GM20000 (cell line): ENCODE data around the gene EGFR.

Experiments
- DNase-seq: peaks from one replicate; pipeline ENCODE4 v3.0.0; 2012; ENCODE audit warnings: low spot score
- TF ChIP-seq, protein P1 (sequence below): IDR thresholded peaks from 2 replicates; pipeline ENCODE4 v1.5.1; 2012; ENCODE audit warnings: mild to moderate bottlenecking, control low read depth; ENCODE audit errors: extremely low read depth, missing control alignments

The EGFR gene

DNA sequence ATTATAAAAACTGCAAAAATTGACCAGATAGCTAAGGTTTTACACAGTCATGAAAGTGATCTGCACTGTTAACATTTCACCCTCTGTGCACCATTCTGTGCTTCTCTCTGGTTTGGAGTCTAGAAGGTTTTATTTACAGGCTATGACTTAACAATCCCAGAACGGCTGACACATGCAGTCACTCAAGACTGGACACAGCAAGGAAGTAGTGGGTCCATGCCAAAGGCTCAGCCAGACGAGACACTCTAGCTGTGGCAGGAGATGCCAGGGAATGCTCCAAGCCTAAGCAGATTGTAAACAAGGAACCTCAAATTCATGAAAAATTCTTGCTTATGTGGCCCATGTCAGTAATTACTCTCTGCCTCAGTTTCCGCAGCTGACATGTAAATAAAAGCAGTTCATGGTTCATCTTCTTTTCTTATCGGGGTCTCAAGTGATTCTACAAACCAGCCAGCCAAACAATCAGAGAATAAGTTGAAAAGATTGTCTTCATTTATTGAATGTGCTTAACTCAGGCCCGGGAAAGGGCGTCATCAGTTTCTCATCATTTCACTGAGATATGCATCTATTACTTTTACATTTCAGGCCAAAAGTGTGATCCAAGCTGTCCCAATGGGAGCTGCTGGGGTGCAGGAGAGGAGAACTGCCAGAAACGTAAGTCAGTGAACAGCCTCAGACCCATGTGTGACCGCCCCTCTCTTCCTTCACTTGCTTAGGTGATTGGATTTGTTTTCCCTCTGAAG lies 132.1 kb downstream of the EGFR start:
- TF ChIP-seq, protein P1, sequence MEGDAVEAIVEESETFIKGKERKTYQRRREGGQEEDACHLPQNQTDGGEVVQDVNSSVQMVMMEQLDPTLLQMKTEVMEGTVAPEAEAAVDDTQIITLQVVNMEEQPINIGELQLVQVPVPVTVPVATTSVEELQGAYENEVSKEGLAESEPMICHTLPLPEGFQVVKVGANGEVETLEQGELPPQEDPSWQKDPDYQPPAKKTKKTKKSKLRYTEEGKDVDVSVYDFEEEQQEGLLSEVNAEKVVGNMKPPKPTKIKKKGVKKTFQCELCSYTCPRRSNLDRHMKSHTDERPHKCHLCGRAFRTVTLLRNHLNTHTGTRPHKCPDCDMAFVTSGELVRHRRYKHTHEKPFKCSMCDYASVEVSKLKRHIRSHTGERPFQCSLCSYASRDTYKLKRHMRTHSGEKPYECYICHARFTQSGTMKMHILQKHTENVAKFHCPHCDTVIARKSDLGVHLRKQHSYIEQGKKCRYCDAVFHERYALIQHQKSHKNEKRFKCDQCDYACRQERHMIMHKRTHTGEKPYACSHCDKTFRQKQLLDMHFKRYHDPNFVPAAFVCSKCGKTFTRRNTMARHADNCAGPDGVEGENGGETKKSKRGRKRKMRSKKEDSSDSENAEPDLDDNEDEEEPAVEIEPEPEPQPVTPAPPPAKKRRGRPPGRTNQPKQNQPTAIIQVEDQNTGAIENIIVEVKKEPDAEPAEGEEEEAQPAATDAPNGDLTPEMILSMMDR, result no peak

DNA sequence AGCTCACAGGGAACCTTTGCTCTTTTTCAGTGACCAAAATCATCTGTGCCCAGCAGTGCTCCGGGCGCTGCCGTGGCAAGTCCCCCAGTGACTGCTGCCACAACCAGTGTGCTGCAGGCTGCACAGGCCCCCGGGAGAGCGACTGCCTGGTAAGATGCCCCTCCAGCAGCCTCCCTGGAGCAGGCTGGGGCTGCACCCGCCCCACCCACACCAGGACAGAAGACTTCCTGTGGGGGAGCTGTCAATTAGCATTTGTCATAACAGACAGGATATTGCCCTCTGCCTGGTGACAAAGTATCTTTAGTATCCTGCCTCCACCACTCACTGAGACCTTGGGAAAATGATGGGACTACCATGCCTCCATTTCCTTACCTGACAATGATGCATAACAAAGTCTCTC lies 133.7 kb downstream of the EGFR start:
- TF ChIP-seq, protein P1, result no peak

More for the DNA sequence above, 132.1 kb downstream of the EGFR start:
- DNase-seq, result no peak

DNA sequence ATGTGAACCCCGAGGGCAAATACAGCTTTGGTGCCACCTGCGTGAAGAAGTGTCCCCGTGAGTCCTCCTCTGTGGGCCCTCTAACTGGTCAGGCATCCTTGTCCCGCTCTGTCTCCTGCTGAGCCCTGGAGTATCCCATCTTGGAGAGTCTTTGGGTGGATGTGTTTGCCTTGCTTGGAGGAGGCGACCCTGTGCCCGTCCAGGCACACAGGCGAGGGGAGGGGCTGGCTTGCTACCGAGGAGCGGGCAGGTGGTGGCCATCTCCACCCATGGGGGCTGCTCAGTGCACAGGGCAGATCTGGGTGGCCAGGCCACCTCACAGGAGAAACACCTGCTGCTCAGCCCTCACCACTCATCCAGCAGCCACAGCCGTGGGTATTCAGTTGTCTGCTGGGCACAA lies 135.3 kb downstream of the EGFR start:
- TF ChIP-seq, protein P1, result no peak
- DNase-seq, result no peak

More for the DNA sequence above, 133.7 kb downstream of the EGFR start:
- no peak for DNase-seq

DNA sequence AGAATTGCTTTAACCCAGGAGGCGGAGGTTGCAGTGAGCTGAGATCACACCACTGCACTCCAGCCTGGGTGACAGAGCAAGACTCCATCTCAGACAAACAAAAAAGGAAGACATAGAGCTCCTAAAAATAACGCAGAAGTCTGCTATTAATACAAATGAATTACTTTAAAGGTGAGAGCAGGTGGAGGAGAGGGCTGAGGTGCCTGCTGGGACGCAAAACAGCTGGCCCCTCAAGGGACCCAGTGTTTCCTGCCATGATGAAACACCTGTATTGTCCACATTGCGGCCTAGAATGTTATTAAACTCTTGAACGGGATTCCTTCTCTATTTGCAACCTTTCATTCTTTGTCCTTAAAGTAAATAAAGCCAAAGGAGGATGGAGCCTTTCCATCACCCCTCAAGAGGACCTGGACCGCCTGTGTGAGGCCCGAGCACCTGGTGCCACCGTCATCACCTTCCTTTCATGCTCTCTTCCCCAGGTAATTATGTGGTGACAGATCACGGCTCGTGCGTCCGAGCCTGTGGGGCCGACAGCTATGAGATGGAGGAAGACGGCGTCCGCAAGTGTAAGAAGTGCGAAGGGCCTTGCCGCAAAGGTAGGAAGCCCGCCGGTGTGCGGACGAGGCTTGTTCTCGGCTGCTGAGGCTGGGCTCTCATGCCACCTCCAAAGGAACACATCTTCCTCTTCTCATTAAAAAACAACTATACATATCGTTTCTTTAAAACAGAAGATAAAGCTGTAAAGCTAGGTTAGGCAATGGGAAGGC lies 136.7 kb downstream of the EGFR start:
- TF ChIP-seq, protein P1, result no peak
- no peak for DNase-seq

DNA sequence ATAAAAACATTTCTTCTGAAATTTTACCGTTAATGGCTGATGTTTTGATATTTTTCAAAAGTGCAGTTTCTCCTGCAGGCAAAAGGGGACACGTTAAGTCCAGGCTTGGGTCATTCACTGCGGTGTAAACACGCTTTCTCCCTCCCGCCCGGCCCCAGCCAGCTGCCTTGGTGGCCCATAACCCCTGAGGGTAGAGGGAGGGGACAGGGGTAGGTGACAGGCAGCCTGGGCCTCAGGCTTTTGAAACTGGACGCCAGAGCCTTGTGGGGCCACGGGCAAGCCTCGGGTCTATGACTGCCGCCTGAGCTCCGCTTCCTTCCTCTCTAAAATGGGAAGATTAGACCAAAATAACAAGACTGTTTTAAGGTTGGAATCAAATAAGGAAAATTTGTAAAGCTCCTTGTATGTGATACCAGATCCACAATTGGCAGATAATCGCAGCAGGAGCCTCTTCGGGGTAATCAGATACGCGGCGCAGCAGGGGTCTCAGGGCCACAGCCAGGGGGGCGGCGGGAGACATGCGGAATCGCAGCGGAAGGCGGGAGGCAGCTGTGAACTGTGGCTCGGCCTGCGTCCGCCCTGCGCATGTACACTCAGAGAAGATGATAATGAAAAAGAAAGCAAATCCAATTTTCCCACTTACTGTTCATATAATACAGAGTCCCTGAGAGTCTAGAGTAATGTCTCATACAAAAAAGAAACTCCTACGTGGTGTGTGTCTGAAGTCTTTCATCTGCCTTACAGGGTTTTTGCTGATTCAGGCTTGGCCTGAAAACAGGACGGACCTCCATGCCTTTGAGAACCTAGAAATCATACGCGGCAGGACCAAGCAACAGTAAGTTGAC lies 138.3 kb downstream of the EGFR start:
- no peak for DNase-seq
- TF ChIP-seq, protein P1, result no peak

DNA sequence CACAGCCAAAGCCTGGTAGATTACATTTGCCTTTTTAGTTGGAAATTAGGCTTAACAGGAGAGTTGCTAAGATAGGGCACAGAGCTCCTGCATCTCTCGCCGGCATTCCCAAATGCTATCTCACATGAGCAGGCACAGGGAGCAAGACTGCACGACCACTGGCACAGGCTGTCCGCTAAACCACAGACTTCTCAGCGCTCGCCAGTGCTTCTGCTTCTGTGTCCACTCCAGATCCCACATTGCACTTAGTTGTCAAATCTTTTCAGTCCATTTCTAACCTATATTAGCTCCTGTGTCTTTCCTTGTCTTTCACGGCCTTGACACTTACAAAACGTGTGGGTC lies 138.9 kb downstream of the EGFR start:
- TF ChIP-seq, protein P1, result no peak
- no peak for DNase-seq
